Colonic mucosa (tissue), 4 donors: ENCODE measurements around the gene BRSK2. TPM values are rescaled to one million over a fixed set of nuclear protein-coding genes. Genes with fewer than 3 reads are reported as not detected.

ENCODE experiments used
- DNase-seq: peaks from one replicate; pipeline ENCODE4 v3.0.0-alpha.2; 2020
- H3K27ac ChIP-seq: fragments of 200-600 bp; one replicate; pipeline ENCODE4 v1.8.0; 2021
- H3K27me3 ChIP-seq: fragments of 200-600 bp; one replicate; pipeline ENCODE4 v1.8.0; 2021
- H3K36me3 ChIP-seq: fragments of 200-600 bp; one replicate; pipeline ENCODE4 v1.8.0; 2021
- H3K4me1 ChIP-seq: fragments of 200-600 bp; one replicate; pipeline ENCODE4 v1.8.0; 2021; ENCODE audit warnings: mild to moderate bottlenecking
- H3K4me3 ChIP-seq: fragments of 200-600 bp; one replicate; pipeline ENCODE4 v1.8.0; 2021
- H3K9ac ChIP-seq, 2 donors: one replicate each; pipeline ENCODE4 v1.7.0; 2013; ENCODE audit warnings: control low read depth in 2 of 2, low read depth in 2 of 2, low read length in 2 of 2
- H3K9me3 ChIP-seq: fragments of 200-600 bp; one replicate; pipeline ENCODE4 v1.8.0; 2021
- intact Hi-C: fragments of 100-400 bp; cut with DNase I; formaldehyde crosslinking; loops from one replicate; pipeline ENCODE4 v1.14.1; 2022
- total RNA-seq, 2 donors: library from RNA; stranded (reverse); fragmentation: NEBNext Ultra II Directional in 1 of 2; extraction: Animal tissue kit (Norgen Biotek cat#: 25700) in 1 of 2; gene quantifications; one replicate each; pipeline ENCODE4 v1.2.1, GENCODE V29; 2021
- TF ChIP-seq, protein P1 (sequence below): fragments of 200-600 bp; IDR thresholded peaks from one replicate; pipeline ENCODE4 v1.8.0; 2022; ENCODE audit warnings: antibody characterized with exemption, mild to moderate bottlenecking
- donor health status: healthy.
- donor health status: DM: no; HTN: no; CAD: no.
- donor health status: DM: no; HTN: no; CAD: no.

BRSK2 gene
- total RNA-seq, 2 donors from 2014 or later = 0.52 to 1.2 TPM

DNA sequence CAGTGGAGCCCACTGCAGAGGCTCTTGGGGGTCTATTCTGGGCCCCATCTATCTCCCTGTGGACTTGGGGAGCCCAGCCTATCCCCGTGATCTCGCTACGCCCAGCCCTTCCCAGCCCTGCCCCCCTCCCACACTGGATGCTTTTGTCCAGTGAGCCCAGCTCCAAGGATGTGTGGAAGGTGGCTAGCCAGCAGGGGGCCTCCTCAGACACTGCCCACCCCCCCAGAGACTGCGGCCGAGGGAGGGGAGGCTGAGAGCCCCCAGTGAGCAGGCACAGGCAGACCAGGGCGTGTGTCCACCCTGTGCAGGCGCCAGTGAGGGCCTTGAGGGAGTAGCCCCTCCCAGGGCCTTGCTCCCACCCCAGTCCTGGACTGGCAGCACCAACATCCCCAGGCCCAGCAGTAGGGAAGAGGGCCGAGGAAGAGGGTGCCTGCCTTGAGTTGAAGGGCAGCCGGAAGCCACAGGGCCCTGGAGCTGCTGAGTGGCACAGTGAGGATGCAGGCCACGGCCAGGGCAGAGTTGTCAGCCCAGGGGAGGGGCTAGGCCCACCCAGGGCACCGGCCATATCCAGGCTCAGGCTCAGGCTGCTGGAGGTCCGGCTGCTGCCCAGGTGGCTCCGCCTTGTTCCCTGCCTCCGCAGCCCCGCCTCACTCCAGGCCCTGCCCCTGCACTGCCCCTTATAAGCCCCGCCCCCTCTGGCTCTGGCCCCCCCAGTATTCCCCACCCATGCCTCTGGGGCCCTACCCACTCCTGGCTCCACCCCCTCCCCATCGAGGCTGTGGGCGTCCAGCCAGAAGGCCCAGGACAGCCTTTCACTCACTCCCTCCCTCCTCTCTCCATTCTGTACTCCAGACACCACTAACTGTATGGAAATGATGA lies 68.8 kb downstream of the BRSK2 start:
- Histone ChIP-seq H3K4me1 (no peaks in the 10 kb centered on the region), H3K27ac (no peak overlapping the region), H3K27me3 (peaks cover 10% of the 10 kb centered on the region), H3K9me3 (no peaks in the 10 kb centered on the region), H3K4me3 (no peak overlapping the region), H3K9ac (peak overlapping the region in 1 of 2 donors; percentile 24), H3K36me3 (no peaks in the 10 kb centered on the region)
- intact Hi-C loops = loop anchor here (5.0 kb wide), 1 partner anchor 59 kb away; no protein-coding TSS in a partner anchor
- TF ChIP-seq, protein P1, sequence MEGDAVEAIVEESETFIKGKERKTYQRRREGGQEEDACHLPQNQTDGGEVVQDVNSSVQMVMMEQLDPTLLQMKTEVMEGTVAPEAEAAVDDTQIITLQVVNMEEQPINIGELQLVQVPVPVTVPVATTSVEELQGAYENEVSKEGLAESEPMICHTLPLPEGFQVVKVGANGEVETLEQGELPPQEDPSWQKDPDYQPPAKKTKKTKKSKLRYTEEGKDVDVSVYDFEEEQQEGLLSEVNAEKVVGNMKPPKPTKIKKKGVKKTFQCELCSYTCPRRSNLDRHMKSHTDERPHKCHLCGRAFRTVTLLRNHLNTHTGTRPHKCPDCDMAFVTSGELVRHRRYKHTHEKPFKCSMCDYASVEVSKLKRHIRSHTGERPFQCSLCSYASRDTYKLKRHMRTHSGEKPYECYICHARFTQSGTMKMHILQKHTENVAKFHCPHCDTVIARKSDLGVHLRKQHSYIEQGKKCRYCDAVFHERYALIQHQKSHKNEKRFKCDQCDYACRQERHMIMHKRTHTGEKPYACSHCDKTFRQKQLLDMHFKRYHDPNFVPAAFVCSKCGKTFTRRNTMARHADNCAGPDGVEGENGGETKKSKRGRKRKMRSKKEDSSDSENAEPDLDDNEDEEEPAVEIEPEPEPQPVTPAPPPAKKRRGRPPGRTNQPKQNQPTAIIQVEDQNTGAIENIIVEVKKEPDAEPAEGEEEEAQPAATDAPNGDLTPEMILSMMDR = no peak
- peak; percentile 80 for DNase-seq

DNA sequence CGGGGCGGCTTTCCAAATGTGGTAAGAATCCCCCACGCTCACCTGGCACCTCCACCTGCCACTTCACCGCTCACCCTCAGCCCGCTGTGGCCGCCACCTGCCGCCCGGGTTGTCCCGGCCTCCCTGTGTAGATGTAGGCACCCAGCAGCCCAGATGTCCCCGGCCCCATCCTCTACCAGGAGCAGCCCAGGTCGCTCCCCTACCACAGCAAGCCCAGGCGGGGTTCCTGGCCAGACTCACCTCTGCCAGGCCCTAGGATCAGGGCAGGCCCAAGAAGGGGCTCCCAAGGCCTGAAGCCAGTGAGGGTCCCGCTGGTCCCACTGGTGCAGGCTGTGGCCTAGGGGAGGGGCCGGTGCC lies 69.5 kb downstream of the BRSK2 start:
- Histone ChIP-seq H3K27ac (no peak overlapping the region), H3K9me3 (no peaks in the 10 kb centered on the region), H3K4me1 (no peaks in the 10 kb centered on the region), H3K9ac (peak overlapping the region in 1 of 2 donors; percentile 24), H3K27me3 (peaks cover 10% of the 10 kb centered on the region), H3K4me3 (no peak overlapping the region), H3K36me3 (no peaks in the 10 kb centered on the region)
- intact Hi-C loops = loop anchor here (5.0 kb wide), 1 partner anchor 58 kb away; no protein-coding TSS in a partner anchor
- no peak for DNase-seq
- TF ChIP-seq, protein P1 = no peak

DNA sequence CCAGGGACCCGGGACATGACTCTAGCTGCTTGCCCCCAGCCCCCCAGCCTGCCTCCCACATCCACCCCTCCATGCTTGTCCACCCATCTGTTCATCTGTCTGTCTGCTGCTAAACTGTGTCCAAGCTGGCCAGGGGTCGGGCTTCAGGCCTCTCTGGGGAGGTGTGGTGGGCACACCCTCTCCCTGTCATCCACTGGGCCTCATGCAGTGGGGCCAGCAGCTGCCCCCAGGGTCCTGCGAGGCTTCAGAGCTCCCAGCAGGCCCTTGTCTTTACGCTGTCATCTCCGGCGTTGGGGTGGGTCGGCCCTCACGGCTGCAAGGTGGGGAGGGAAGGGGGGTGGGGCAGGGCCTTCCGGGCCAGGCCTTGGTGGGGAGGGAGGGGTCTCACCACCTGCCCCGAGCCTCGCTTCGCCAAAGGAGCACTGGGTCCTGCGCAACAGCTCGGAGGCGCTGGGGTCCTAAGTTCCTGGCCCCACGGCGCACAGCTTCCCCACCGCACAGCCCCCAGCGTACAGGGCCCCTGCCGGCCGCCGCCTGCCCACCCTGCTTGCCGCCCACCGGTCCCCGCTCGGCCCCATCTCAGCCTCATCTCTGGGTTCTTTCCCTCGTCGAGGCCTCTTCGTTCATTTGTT lies 70.1 kb downstream of the BRSK2 start:
- Histone ChIP-seq H3K27ac (no peak overlapping the region), H3K36me3 (no peaks in the 10 kb centered on the region), H3K4me1 (no peaks in the 10 kb centered on the region), H3K4me3 (no peak overlapping the region), H3K9me3 (no peaks in the 10 kb centered on the region), H3K27me3 (peaks cover 10% of the 10 kb centered on the region), H3K9ac (peak overlapping the region in 1 of 2 donors; percentile 60)
- TF ChIP-seq, protein P1 = no peak
- DNase-seq = no peak
- intact Hi-C loops = loop anchor here (5.0 kb wide), 1 partner anchor 57 kb away; no protein-coding TSS in a partner anchor

DNA sequence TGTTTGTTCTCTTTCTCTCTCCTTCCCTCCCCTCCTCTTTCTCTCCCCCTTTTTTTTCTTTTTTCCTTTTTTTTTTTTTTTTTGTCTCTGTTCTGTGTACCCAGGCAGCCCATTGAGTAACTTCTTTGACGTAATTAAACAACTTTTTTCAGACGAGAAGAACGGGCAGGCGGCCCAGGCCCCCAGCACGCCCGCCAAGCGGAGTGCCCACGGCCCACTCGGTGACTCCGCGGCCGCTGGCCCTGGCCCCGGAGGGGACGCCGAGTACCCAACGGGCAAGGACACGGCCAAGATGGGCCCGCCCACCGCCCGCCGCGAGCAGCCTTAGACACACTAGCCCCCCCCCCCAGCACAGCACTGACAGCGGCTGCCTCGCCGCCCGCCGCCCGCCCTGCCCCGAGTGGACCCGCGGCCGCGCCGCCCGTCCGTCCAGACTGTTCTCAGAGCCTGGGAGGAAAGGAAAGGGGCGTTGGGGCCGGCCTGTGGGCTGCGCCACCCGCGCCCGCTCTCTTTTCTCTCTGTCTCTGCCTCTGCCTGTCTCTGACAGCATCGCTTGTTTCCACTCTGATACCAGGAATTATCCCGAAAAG lies 70.8 kb downstream of the BRSK2 start:
- H3K9me3 ChIP-seq = no peaks in the 10 kb centered on the region
- H3K27ac ChIP-seq = peak overlapping the region; percentile 50
- peak; percentile 48 for DNase-seq
- H3K36me3 ChIP-seq = no peaks in the 10 kb centered on the region
- peak overlapping the region; percentile 12 to 69 for H3K9ac ChIP-seq
- H3K27me3 ChIP-seq = peaks cover 10% of the 10 kb centered on the region
- TF ChIP-seq, protein P1 = no peak
- intact Hi-C loops = no loop called here
- no peaks in the 10 kb centered on the region for H3K4me1 ChIP-seq
- peak overlapping the region; percentile 15 for H3K4me3 ChIP-seq

DNA sequence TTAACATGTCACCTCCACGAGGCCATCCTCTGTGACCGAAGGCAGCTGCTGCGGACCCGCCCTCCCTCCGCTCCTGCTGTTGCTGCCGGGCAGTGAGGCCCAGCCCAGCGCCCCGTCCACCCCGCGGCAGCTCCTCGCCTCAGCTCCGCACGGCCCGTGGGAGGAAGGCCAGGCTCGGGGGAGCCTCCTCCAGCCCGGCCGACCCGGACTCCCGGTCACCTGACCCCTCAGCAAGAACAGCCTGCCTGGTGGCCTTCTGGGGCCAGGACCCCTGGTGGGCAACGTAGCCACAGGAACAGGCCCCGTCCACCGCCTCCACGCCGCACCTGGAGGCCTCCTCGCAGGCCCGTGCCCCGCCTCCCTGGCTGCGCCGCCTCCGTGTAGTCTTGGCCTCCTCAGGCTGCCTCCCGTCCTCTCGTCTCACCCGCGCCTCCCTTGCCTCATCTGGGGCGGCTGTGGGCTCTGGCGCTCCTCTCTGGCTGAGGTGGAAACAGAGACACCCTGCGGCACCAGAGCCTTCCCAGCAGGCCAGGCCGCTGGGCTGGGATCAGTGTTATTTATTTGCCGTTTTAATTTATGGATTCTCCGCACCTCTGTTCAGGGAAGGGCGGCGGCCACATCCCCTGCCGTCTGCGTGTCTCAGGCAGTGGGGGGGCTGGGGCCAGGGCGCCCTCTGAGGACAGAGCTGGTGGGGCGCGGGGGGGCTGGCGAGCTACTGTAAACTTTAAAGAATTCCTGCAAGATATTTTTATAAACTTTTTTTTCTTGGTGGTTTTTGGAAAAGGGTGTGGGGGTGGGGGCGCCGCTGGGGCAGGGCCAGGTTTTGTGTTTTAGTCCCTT lies 71.5 kb downstream of the BRSK2 start:
- Histone ChIP-seq H3K27me3 (peaks cover 10% of the 10 kb centered on the region), H3K36me3 (no peaks in the 10 kb centered on the region), H3K9me3 (no peaks in the 10 kb centered on the region), H3K27ac (peak overlapping the region; percentile 50), H3K4me1 (no peaks in the 10 kb centered on the region), H3K4me3 (peak overlapping the region; percentile 15), H3K9ac (peak overlapping the region; percentile 12 to 69)
- TF ChIP-seq, protein P1 = no peak
- DNase-seq = peak; percentile 30
- intact Hi-C loops = no loop called here
